Stimulated activated naive CD4-positive, alpha-beta T cell (primary cell): ENCODE data around the gene C1QTNF12.
"Not testable (repeated sequence)": the region's sequence is repeated elsewhere in the genome, so short reads cannot be mapped to it uniquely, and the experiment has no call there.

ENCODE experiments used
- DNase-seq, 6 experiments: peaks; one replicate each; lab custom pipeline; 2025; lab: John Stamatoyannopoulos, UW

C1QTNF12 gene

GRCh38 chr1:1199141-1199960 lies 47.2 kb downstream of the C1QTNF12 start:
- no peak for DNase-seq

- DNase-seq = no peak
Measured at GRCh38 chr1:1198423-1199140, 47.9 kb downstream of the C1QTNF12 start.

- DNase-seq = no peak
Measured at GRCh38 chr1:1197551-1198422, 48.7 kb downstream of the C1QTNF12 start.

- no peak for DNase-seq
Measured at GRCh38 chr1:1197188-1197500, 49.4 kb downstream of the C1QTNF12 start.

- DNase-seq = no peak
Measured at GRCh38 chr1:1196431-1197187, 49.9 kb downstream of the C1QTNF12 start.

- DNase-seq = not testable (repeated sequence)
Measured at GRCh38 chr1:1195726-1196125, 50.8 kb downstream of the C1QTNF12 start.

- DNase-seq = no peak
Measured at GRCh38 chr1:1194723-1195122, 51.8 kb downstream of the C1QTNF12 start.
